Panc1 (cell line): ENCODE results near the gene NPDC1. TPM values are rescaled to one million over a fixed set of nuclear protein-coding genes. Genes with fewer than 3 reads are reported as not detected.

Experiments
- ATAC-seq: fragments of 200-7000 bp; cut with Tn5 transposase; 2 replicates; pipeline ENCODE4 v1.9.1; 2020; ENCODE audit warnings: mild to moderate bottlenecking, moderate library complexity
- BruUV-seq: library from RNA; stranded (reverse); fragments of 400-500 nt; replicated peaks from 2 replicates; lab custom pipeline; 2021; lab: Mats Ljungman, UMichigan
- CTCF ChIA-PET: fragments of 300-600 bp; sonication (Branson Sonifier 250); formaldehyde crosslinking; loops from one replicate; lab custom pipeline; 2022; ENCODE audit warnings: antibody characterized with exemption; lab: Charles Lee
- POLR2A ChIA-PET: fragments of 300-600 bp; sonication (Branson Sonifier 250); formaldehyde crosslinking; loops from one replicate; lab custom pipeline; 2022; ENCODE audit warnings: antibody characterized with exemption; lab: Charles Lee
- DNase-seq: peaks from one replicate; pipeline ENCODE4 v3.0.0-alpha.2; 2010; ENCODE audit warnings: low read depth, low spot score
- H3K27ac ChIP-seq: 2 replicates; pipeline ENCODE4 v1.5.1; 2011; ENCODE audit warnings: mild to moderate bottlenecking, low read length, inconsistent platforms
- H3K27me3 ChIP-seq: fragments of 200-500 bp; sonication (Bioruptor generic); 2 replicates; pipeline ENCODE4 v1.6.0; 2014; ENCODE audit warnings: low read length, inconsistent platforms; ENCODE audit not compliant: control insufficient read depth, insufficient read depth
- H3K36me3 ChIP-seq: fragments of 200-500 bp; sonication (Bioruptor generic); 2 replicates; pipeline ENCODE4 v1.5.1; 2014; ENCODE audit warnings: inconsistent platforms, mild to moderate bottlenecking, low read length, moderate library complexity; ENCODE audit not compliant: control insufficient read depth, insufficient read depth
- H3K4me1 ChIP-seq: 2 replicates; pipeline ENCODE4 v1.5.1; 2011; ENCODE audit warnings: inconsistent platforms, mild to moderate bottlenecking, low read length, moderate library complexity; ENCODE audit not compliant: control insufficient read depth, insufficient read depth
- H3K4me3 ChIP-seq, 2 experiments: 2 replicates each; pipeline ENCODE4 v1.5.1; 2011 to 2012; ENCODE audit warnings: low read depth in 2 of 2, low read length in 2 of 2, mild to moderate bottlenecking in 2 of 2, inconsistent platforms in 1 of 2, moderate library complexity in 1 of 2
- H3K9me3 ChIP-seq: fragments of 200-500 bp; sonication (Bioruptor generic); 2 replicates; pipeline ENCODE4 v1.5.1; 2014; ENCODE audit warnings: low read depth, mild to moderate bottlenecking, inconsistent platforms, low read length, moderate library complexity; ENCODE audit not compliant: control insufficient read depth, insufficient read depth
- POLR2AphosphoS5 ChIP-seq: IDR thresholded peaks from 2 replicates; pipeline ENCODE4 v1.6.1; 2012; ENCODE audit warnings: mild to moderate bottlenecking, low read depth, low read length, moderate library complexity
- SIN3A ChIP-seq: IDR thresholded peaks from 2 replicates; pipeline ENCODE4 v1.6.1; 2012; ENCODE audit warnings: low read depth, mild to moderate bottlenecking, low read length, moderate library complexity, borderline replicate concordance; ENCODE audit not compliant: insufficient read depth
- TCF7L2 ChIP-seq: IDR thresholded peaks from 2 replicates; pipeline ENCODE4 v1.6.1; 2011; ENCODE audit warnings: mild to moderate bottlenecking, low read depth, low read length, inconsistent platforms
- in situ Hi-C: cut with HindIII; loops from 2 replicates; pipeline ENCODE4 v1.10.0; 2016; ENCODE audit warnings: low sequenced_read_pairs, low pct_unique_long_range_greater_than_20kb
- intact Hi-C: fragments of 100-400 bp; cut with micrococcal nuclease; formaldehyde crosslinking; loops from one replicate; pipeline ENCODE4 v1.10.0; 2022; ENCODE audit not compliant: unreplicated experiment
- total RNA-seq: library from RNA; stranded (reverse); gene quantifications from one replicate; pipeline ENCODE4 v1.2.1, GENCODE V29; 2021; ENCODE audit not compliant: unreplicated experiment
- TF ChIP-seq, protein P1 (sequence below), 2 experiments: IDR thresholded peaks; 2 replicates each; pipeline ENCODE4 v1.6.1; 2011 to 2012; ENCODE audit warnings: low read depth in 2 of 2, control low read depth in 1 of 2, low read length in 1 of 2, mild to moderate bottlenecking in 1 of 2, moderate library complexity in 1 of 2; ENCODE audit not compliant: insufficient read depth in 1 of 2
- TF ChIP-seq, protein P2 (sequence below): fragments of 450-650 bp; IDR thresholded peaks from 2 replicates; pipeline ENCODE4 v1.5.1; 2017; ENCODE audit warnings: mild to moderate bottlenecking

NPDC1 gene
- total RNA-seq, 1 experiment from 2014 or later, result 43.5 TPM

DNA sequence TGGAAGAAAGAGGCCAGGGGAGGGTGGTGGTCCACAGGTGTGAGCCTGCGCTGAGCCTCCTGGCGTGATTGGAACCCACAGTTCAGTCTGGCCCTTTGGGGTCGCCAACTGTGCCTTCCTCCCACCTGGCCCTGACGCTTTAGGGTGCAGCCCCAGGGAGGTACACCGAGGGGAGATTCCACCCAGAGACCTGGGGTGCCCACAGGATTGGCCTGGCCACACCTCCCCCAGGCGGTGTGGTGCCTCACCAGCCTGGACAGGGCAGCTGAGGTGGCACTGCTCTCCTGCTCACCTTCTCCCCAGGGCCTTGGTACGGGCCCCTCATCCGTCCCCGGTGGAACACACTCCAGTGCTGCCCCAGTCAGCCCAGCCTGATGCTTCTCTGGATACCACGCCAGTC lies 48.6 kb downstream of the NPDC1 start:
- no peaks in the 10 kb centered on the region; the same call in 1 of the 2 replicates for H3K36me3 ChIP-seq
- peaks cover 14% of the 10 kb centered on the region for H3K4me1 ChIP-seq
- CTCF ChIA-PET, result no interaction called here
- intact Hi-C loops, result no loop called here
- in situ Hi-C loops, result no loop called here
- H3K27me3 ChIP-seq, result no peaks in the 10 kb centered on the region
- DNase-seq, result no peak
- no peaks in the 10 kb centered on the region for H3K9me3 ChIP-seq
- no peak overlapping the region for H3K27ac ChIP-seq
- POLR2A ChIA-PET, result no interaction called here
- TF ChIP-seq SIN3A, result no peak
- TF ChIP-seq POLR2AphosphoS5, result no peak
- ATAC-seq, result no peak
- BruUV-seq, result no TSS peak
- no peak overlapping the region for H3K4me3 ChIP-seq

DNA sequence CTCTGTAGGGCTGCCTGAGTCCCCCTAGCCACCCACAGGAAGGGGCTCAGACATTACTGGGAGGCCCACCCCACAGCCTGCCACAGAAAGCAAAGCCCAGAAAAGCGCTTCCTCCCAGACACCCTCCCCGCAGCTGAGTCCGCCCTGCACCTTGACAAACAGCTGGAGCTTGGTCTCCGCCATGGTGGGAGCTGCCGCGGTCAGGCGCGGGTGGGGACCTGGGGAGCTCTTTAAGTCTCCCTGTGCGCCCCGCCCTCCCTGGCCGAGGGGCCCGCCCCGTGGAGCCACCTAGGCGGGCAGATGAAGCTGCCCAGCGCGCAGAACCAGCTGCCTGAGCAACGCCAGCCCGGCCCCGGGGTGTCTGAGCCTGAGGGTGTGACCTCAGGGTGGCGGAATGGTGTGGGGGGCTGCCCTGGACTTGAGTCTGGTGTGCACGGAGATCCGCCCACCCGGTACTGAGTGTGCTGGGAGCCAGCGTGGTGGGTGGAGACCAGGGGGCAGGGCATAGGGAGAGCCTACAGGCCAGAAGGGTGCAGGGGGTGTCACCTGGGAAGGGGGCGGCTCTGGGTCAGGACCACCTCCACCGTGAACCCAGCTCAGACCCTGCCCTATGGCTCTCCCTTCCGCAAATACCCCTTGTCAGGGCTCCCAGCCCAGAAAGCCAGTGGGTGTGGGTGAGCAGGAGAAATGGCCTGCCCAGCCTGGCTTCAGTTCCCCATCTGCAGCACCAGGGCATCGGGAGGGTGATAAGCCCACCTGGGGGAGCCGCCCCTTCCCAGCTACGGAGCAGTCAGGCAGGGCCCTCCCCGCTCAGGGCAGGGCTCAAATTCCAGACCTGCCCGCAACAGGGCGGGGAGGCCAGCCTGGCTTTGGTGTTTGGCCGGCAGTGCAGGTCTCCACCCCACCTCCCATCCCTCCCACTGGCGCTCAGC lies 49.4 kb downstream of the NPDC1 start, which contains the start of gene CLIC3:
TSS of gene CLIC3 (minus strand) at position 208 of the 932 bp plus-strand sequence. CDS start at position 183, 25 bp downstream.
- peak within 1 kb of the TSS; percentile 17 to 31 for H3K4me3 ChIP-seq
- no peak for DNase-seq
- CTCF ChIA-PET, result interaction anchor here (0.7 kb wide), 2 partner anchors 33 to 49 kb away, joined by 3 to 4 read pairs; no protein-coding TSS in a partner anchor
- POLR2A ChIA-PET, result no interaction called here
- in situ Hi-C loops, result no loop called here
- H3K4me1 ChIP-seq, result peaks cover 14% of the 10 kb centered on the region
- peak; percentile 40 for ATAC-seq
- no TSS peak for BruUV-seq
- no peaks in the 10 kb centered on the region for H3K9me3 ChIP-seq
- H3K36me3 ChIP-seq, result no peaks in the 10 kb centered on the region; the same call in 1 of the 2 replicates
- H3K27me3 ChIP-seq, result no peaks in the 10 kb centered on the region
- peak within 1 kb of the TSS; percentile 44 for H3K27ac ChIP-seq
- no peak for TF ChIP-seq SIN3A
- TF ChIP-seq, protein P1, sequence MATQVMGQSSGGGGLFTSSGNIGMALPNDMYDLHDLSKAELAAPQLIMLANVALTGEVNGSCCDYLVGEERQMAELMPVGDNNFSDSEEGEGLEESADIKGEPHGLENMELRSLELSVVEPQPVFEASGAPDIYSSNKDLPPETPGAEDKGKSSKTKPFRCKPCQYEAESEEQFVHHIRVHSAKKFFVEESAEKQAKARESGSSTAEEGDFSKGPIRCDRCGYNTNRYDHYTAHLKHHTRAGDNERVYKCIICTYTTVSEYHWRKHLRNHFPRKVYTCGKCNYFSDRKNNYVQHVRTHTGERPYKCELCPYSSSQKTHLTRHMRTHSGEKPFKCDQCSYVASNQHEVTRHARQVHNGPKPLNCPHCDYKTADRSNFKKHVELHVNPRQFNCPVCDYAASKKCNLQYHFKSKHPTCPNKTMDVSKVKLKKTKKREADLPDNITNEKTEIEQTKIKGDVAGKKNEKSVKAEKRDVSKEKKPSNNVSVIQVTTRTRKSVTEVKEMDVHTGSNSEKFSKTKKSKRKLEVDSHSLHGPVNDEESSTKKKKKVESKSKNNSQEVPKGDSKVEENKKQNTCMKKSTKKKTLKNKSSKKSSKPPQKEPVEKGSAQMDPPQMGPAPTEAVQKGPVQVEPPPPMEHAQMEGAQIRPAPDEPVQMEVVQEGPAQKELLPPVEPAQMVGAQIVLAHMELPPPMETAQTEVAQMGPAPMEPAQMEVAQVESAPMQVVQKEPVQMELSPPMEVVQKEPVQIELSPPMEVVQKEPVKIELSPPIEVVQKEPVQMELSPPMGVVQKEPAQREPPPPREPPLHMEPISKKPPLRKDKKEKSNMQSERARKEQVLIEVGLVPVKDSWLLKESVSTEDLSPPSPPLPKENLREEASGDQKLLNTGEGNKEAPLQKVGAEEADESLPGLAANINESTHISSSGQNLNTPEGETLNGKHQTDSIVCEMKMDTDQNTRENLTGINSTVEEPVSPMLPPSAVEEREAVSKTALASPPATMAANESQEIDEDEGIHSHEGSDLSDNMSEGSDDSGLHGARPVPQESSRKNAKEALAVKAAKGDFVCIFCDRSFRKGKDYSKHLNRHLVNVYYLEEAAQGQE (IDR thresholded peaks at IDR 0.05; ENCODE audit: insufficient read depth in 1 of 2, low read depth in 2 of 2, low read length in 1 of 2), result no peak
- TF ChIP-seq, protein P2, sequence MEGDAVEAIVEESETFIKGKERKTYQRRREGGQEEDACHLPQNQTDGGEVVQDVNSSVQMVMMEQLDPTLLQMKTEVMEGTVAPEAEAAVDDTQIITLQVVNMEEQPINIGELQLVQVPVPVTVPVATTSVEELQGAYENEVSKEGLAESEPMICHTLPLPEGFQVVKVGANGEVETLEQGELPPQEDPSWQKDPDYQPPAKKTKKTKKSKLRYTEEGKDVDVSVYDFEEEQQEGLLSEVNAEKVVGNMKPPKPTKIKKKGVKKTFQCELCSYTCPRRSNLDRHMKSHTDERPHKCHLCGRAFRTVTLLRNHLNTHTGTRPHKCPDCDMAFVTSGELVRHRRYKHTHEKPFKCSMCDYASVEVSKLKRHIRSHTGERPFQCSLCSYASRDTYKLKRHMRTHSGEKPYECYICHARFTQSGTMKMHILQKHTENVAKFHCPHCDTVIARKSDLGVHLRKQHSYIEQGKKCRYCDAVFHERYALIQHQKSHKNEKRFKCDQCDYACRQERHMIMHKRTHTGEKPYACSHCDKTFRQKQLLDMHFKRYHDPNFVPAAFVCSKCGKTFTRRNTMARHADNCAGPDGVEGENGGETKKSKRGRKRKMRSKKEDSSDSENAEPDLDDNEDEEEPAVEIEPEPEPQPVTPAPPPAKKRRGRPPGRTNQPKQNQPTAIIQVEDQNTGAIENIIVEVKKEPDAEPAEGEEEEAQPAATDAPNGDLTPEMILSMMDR, result no peak
- TF ChIP-seq TCF7L2, result no peak
- TF ChIP-seq POLR2AphosphoS5, result 0 out of 2 replicates have a peak, but pooled peaks have one; percentile 19
- intact Hi-C loops, result no loop called here
